Stomach (tissue), 4 donors: ENCODE data around the gene COX5A.

Source experiments
- CTCF ChIP-seq, 7 experiments: fragments of 450-650 bp in 4 of 7; fragments of 200-600 bp in 3 of 7; sonication (generic) in 3 of 7; IDR thresholded peaks; one replicate each; pipeline ENCODE4 v1.5.1; 2016 to 2019; ENCODE audit warnings: antibody characterized with exemption in 7 of 7, control low read depth in 2 of 7, mild to moderate bottlenecking in 1 of 7
- POLR2A ChIP-seq, 4 donors: fragments of 450-650 bp; IDR thresholded peaks; one replicate each; pipeline ENCODE4 v1.6.1; 2016; ENCODE audit warnings: antibody characterized with exemption in 4 of 4, control low read depth in 2 of 4, mild to moderate bottlenecking in 1 of 4, moderate library complexity in 1 of 4

GRCh38 chr15:74907163-74907870 lies 30.6 kb downstream of the COX5A start:
- TF ChIP-seq CTCF (IDR thresholded peaks at IDR 0.05) (no peak), POLR2A (IDR thresholded peaks at IDR 0.05) (no peak)
